PFSK-1 (cell line): ENCODE measurements around the gene IL36B. TPM values are rescaled to one million over a fixed set of nuclear protein-coding genes. Genes with fewer than 3 reads are reported as not detected.

Experiments
- FOXP2 ChIP-seq: optimal IDR thresholded peaks from 2 replicates; pipeline ENCODE3; 2011; ENCODE audit warnings: borderline replicate concordance, control low read depth, inconsistent platforms; ENCODE audit not compliant: insufficient read depth; ENCODE audit errors: extremely low read length, extremely low read depth
- POLR2AphosphoS5 ChIP-seq: IDR thresholded peaks from 2 replicates; pipeline ENCODE4 v1.6.1; 2012; ENCODE audit warnings: low read depth, mild to moderate bottlenecking, control low read depth, low read length, moderate library complexity
- SIN3A ChIP-seq: IDR thresholded peaks from 2 replicates; pipeline ENCODE4 v1.6.1; 2012; ENCODE audit warnings: mild to moderate bottlenecking, low read length, moderate library complexity, borderline replicate concordance; ENCODE audit not compliant: insufficient read depth
- TAF1 ChIP-seq: IDR thresholded peaks from 2 replicates; pipeline ENCODE4 v1.6.1; 2012; ENCODE audit warnings: low read length, control low read depth, borderline replicate concordance; ENCODE audit not compliant: insufficient read depth
- polyA plus RNA-seq: library from polyadenylated mRNA; unstranded; fragments of >200 nt; gene quantifications from one replicate; pipeline ENCODE4 v1.2.1, GENCODE V29; 2012; ENCODE audit warnings: low read depth, missing spikeins; ENCODE audit not compliant: insufficient read length
- TF ChIP-seq, protein P1 (sequence below), 2 experiments: IDR thresholded peaks; 2 replicates each; pipeline versions ENCODE4 v1.6.1 to v1.8.0; 2011 to 2012; ENCODE audit warnings: low read depth in 2 of 2, low read length in 2 of 2, control low read depth in 1 of 2, inconsistent platforms in 1 of 2, mild to moderate bottlenecking in 1 of 2, moderate library complexity in 1 of 2; ENCODE audit not compliant: insufficient read depth in 1 of 2

IL36B gene
- polyA plus RNA-seq, result not detected

DNA sequence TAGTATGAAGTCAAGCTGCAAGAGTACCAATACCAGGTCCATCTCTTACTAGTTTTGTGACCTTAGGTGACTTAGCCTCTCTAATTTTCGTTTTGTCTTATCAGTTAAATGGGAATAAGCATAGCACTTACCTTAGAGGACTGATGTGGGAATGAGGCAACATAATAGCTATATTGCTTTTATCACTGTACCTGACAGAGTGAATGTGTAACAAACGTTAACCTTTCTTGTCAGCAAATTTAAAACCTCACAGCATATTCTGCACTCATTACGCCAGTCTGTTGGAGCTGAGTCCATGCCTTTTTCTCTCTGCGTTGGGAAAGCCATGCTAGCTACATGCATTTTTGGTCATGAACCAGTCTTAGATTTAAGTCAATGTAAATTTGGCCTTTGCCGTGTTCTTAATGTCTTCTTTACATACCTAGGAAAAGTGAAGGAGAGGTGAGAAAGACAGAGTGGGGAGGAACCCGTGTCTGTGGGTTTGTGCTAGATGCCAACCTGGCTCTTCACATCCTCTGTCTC, at the start of gene IL36B:
Gene IL36B (minus strand): TSS at position 472 of the 522 bp plus-strand sequence.
- TF ChIP-seq POLR2AphosphoS5 (no peak), SIN3A (no peak), FOXP2 (no peak), TAF1 (no peak)
- TF ChIP-seq, protein P1, sequence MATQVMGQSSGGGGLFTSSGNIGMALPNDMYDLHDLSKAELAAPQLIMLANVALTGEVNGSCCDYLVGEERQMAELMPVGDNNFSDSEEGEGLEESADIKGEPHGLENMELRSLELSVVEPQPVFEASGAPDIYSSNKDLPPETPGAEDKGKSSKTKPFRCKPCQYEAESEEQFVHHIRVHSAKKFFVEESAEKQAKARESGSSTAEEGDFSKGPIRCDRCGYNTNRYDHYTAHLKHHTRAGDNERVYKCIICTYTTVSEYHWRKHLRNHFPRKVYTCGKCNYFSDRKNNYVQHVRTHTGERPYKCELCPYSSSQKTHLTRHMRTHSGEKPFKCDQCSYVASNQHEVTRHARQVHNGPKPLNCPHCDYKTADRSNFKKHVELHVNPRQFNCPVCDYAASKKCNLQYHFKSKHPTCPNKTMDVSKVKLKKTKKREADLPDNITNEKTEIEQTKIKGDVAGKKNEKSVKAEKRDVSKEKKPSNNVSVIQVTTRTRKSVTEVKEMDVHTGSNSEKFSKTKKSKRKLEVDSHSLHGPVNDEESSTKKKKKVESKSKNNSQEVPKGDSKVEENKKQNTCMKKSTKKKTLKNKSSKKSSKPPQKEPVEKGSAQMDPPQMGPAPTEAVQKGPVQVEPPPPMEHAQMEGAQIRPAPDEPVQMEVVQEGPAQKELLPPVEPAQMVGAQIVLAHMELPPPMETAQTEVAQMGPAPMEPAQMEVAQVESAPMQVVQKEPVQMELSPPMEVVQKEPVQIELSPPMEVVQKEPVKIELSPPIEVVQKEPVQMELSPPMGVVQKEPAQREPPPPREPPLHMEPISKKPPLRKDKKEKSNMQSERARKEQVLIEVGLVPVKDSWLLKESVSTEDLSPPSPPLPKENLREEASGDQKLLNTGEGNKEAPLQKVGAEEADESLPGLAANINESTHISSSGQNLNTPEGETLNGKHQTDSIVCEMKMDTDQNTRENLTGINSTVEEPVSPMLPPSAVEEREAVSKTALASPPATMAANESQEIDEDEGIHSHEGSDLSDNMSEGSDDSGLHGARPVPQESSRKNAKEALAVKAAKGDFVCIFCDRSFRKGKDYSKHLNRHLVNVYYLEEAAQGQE (IDR thresholded peaks at IDR 0.05; ENCODE audit: insufficient read depth in 1 of 2, low read depth in 2 of 2, low read length in 2 of 2), result no peak

DNA sequence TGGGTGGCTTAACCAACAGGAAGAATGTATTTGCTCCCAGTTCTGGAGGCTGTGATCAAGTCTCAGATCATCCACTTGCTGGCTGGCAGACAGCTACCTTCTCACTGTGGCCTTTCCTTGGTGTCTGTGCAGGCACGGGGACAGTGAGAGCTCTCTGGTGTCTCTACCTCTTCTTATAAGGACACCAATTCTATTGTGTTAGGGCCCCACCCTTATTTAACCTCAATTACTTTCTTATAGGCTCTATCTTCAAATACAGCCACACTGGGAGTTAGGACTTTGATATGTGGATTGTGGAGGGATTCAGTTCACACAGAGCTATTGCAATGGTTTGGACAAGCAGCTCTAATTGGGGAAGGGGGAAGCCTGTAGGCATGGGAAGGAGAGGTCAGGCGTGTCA, 49.5 kb upstream of the IL36B start:
- TF ChIP-seq TAF1 (no peak), POLR2AphosphoS5 (no peak), SIN3A (no peak), FOXP2 (no peak)
- TF ChIP-seq, protein P1 (IDR thresholded peaks at IDR 0.05; ENCODE audit: insufficient read depth in 1 of 2, low read depth in 2 of 2, low read length in 2 of 2), result no peak

DNA sequence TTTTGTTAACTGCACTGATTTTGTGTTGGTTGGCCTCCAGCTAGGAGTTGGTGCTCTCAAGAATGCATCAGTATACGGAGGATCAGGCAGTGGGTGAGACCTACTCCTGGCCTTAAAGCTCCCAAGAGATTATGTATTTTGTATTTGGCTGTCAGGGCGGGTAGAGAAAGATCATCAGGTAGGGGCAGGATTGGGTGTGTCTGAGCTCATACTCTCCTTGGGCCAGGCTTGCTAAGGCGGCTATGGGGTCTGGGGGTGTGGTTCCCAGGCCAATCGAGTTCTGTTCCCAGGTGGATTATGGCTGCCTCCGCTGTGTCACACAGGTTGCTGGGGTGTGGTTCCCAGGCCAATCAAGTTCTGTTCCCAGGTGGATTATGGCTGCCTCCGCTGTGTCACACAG, 45.9 kb upstream of the IL36B start:
- TF ChIP-seq, protein P1 (IDR thresholded peaks at IDR 0.05; ENCODE audit: insufficient read depth in 1 of 2, low read depth in 2 of 2, low read length in 2 of 2), result no peak
- TF ChIP-seq POLR2AphosphoS5 (no peak), FOXP2 (no peak), TAF1 (no peak), SIN3A (no peak)

DNA sequence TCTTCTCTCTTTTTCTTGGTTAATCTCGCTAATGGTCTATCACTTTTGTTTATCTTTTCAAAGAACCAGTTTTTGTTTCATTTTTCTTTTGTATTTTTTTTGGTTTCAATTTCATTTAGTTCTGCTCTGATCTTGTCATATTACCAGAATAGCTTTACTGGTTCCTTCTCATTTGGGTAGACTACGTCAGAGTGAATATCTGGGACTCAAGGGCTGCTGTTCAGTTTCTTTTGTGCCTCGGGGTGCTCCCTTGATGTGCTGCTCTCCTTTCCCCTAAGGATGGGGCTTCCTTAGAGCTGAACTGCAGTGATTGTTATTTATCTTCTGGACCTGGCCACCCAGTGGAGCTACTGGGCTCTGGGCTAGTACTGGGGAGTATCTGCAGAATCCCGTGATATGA, 45.4 kb upstream of the IL36B start:
- TF ChIP-seq FOXP2 (no peak), TAF1 (no peak), POLR2AphosphoS5 (no peak), SIN3A (no peak)
- TF ChIP-seq, protein P1 (IDR thresholded peaks at IDR 0.05; ENCODE audit: insufficient read depth in 1 of 2, low read depth in 2 of 2, low read length in 2 of 2), result no peak
